HepG2 (cell line): ENCODE data around the gene TUBA1C. TPM values are rescaled to one million over a fixed set of nuclear protein-coding genes. Genes with fewer than 3 reads are reported as not detected.

ENCODE experiments used
- CHD2 ChIP-seq: IDR thresholded peaks from 2 replicates; pipeline ENCODE4 v1.6.1; 2011; ENCODE audit warnings: low read depth, low read length, improper control_type of control experiment
- HDAC2 ChIP-seq: sonication (generic); formaldehyde crosslinking; IDR thresholded peaks from 2 replicates; pipeline ENCODE4 v1.4.0; 2020; ENCODE audit warnings: missing genetic modification reagents
- HOXA9 ChIP-seq: sonication (generic); formaldehyde crosslinking; IDR thresholded peaks from 2 replicates; pipeline ENCODE4 v1.8.1; 2022; ENCODE audit warnings: missing genetic modification reagents, mild to moderate bottlenecking, moderate library complexity, borderline replicate concordance
- KLF9 ChIP-seq: IDR thresholded peaks from 2 replicates; pipeline ENCODE4 v1.6.1; 2016; ENCODE audit warnings: low read depth
- SIN3A ChIP-seq: IDR thresholded peaks from 2 replicates; pipeline ENCODE4 v1.6.1; 2011; ENCODE audit warnings: low read depth, mild to moderate bottlenecking, control low read depth, low read length, borderline replicate concordance
- SOX13 ChIP-seq, 3 experiments: fragments of 450-650 bp in 1 of 3; sonication (generic) in 1 of 3; formaldehyde crosslinking in 1 of 3; IDR thresholded peaks in 2 of 3; conservative IDR thresholded peaks in 1 of 3; 2 replicates each; pipeline versions ENCODE4 v1.5.0 to v1.6.1; 2016 to 2020; ENCODE audit warnings: antibody characterized with exemption in 1 of 3, mild to moderate bottlenecking in 1 of 3, missing compliant biosample characterization in 1 of 3, missing genetic modification reagents in 1 of 3, moderate library complexity in 1 of 3
- SOX6 ChIP-seq, 2 experiments: fragments of 450-650 bp in 1 of 2; sonication (generic) in 1 of 2; formaldehyde crosslinking in 1 of 2; IDR thresholded peaks; 2 replicates each; pipeline versions ENCODE4 v1.4.0 to v1.6.1; 2017 to 2020; ENCODE audit warnings: antibody characterized with exemption in 1 of 2, mild to moderate bottlenecking in 1 of 2, missing genetic modification reagents in 1 of 2
- XRCC5 ChIP-seq: fragments of 200-400 bp; formaldehyde crosslinking; optimal IDR thresholded peaks from 2 replicates; pipeline ENCODE3; 2017; ENCODE audit warnings: mild to moderate bottlenecking, low read length
- ZNF350 ChIP-seq: sonication (generic); formaldehyde crosslinking; IDR thresholded peaks from 2 replicates; pipeline ENCODE4 v1.4.0; 2020; ENCODE audit warnings: mild to moderate bottlenecking, low read depth, missing genetic modification reagents, borderline replicate concordance
- polyA plus RNA-seq, 8 experiments: library from polyadenylated mRNA; depleted of rRNA in 3 of 8; stranded (reverse) in 7 of 8; unstranded in 1 of 8; fragments of >200 nt; fragmentation: Illumina TruSeq in 4 of 8; extraction: Trizol in 4 of 8; gene quantifications; 2 replicates each; pipeline versions ENCODE4 v1.2.1 to v1.2.3, GENCODE V29; 2011 to 2016; ENCODE audit warnings: low read depth in 4 of 8, missing spikeins in 1 of 8, mixed read lengths in 1 of 8; ENCODE audit not compliant: insufficient read depth in 1 of 8
- total RNA-seq, 5 experiments: library from RNA; depleted of rRNA; stranded (reverse); fragments of >200 nt; fragmentation: Illumina TruSeq; extraction: Trizol; gene quantifications; 2 replicates each; pipeline ENCODE4 v1.2.3, GENCODE V29; 2016; ENCODE audit warnings: low read depth in 1 of 5
- TF ChIP-seq, protein P1 (sequence below): IDR thresholded peaks from 2 replicates; pipeline ENCODE4 v1.6.1; 2016; ENCODE audit warnings: missing compliant biosample characterization, missing genetic modification reagents, borderline replicate concordance
- TF ChIP-seq, protein P2 (sequence below): sonication (generic); formaldehyde crosslinking; IDR thresholded peaks from 2 replicates; pipeline ENCODE4 v1.4.0; 2020; ENCODE audit warnings: missing genetic modification reagents
- TF ChIP-seq, protein P3 (sequence below): IDR thresholded peaks from 2 replicates; pipeline ENCODE4 v1.4.0; 2020; ENCODE audit warnings: mild to moderate bottlenecking, missing genetic modification reagents

TUBA1C gene
- total and polyA plus RNA-seq, 2 of the 13 experiments (the other 11 are each of a cell fraction or from before 2014, with no cell fraction given), result 693 to 1,075 TPM

DNA sequence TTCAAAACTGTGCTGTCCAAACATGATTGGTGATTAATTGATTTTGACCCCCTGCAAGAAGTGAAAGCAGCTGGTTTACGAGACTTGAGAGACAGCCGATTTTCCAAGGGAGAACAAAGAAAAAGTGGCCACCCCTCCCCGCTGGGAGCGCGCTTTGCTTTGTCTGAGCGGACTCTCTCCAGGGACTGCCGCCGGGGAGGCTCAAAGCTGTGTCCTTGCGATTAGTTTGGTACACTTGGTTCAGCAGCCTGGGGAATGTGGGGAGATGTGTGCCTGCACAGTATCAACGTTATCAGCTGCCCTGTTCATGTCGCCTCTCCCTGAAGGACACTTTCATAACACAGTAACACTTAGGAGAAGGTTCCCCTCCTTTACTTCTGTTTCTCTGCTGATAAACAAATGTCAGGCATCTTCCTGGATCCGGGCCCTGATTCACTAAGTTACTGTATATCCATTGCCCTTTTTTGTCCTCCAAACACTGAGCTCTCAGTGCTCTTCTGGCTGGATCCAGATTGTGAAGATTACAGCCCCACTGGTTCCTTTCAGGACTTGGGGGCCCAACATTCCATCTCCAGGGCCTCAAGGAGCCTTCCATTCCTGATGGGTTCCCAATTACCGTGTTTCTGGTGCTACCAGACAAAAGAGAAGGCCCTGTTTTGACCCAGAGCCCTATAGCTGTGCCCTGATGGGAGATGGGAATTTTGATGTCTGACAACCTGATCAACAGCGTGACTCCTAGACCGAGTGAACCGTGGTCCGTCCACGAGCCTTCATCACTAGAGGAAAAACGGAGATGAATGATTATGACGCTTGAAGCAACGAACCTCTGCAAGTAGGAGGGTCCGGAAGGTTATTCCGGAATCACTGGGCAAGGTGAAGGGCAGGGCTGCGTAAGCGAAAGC lies 31.7 kb upstream of the TUBA1C start (continued):
- TF ChIP-seq CHD2 (no peak), HOXA9 (no peak), SOX13 (IDR thresholded peaks at IDR 0.05) (no peak), SOX13 (CRISPR knock-in tag; conservative IDR thresholded peaks at IDR 0.05 in 1 of 2, IDR thresholded peaks at IDR 0.05 in 1 of 2) (peak in 1 of 2 experiments; percentile 48; a peak in 1 of 4 replicates), KLF9 (CRISPR knock-in tag) (no peak), XRCC5 (peak; percentile 49), ZNF350 (CRISPR knock-in tag) (no peak), HDAC2 (CRISPR knock-in tag) (no peak), SOX6 (IDR thresholded peaks at IDR 0.05) (no peak), SOX6 (CRISPR knock-in tag; IDR thresholded peaks at IDR 0.05) (peak; percentile 49; the same call in 1 of the 2 replicates), SIN3A (no peak)
- TF ChIP-seq, protein P1, sequence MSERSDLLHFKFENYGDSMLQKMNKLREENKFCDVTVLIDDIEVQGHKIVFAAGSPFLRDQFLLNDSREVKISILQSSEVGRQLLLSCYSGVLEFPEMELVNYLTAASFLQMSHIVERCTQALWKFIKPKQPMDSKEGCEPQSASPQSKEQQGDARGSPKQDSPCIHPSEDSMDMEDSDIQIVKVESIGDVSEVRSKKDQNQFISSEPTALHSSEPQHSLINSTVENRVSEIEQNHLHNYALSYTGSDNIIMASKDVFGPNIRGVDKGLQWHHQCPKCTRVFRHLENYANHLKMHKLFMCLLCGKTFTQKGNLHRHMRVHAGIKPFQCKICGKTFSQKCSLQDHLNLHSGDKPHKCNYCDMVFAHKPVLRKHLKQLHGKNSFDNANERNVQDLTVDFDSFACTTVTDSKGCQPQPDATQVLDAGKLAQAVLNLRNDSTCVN (CRISPR knock-in tag), result no peak; the same call in 1 of the 2 replicates
- TF ChIP-seq, protein P2, sequence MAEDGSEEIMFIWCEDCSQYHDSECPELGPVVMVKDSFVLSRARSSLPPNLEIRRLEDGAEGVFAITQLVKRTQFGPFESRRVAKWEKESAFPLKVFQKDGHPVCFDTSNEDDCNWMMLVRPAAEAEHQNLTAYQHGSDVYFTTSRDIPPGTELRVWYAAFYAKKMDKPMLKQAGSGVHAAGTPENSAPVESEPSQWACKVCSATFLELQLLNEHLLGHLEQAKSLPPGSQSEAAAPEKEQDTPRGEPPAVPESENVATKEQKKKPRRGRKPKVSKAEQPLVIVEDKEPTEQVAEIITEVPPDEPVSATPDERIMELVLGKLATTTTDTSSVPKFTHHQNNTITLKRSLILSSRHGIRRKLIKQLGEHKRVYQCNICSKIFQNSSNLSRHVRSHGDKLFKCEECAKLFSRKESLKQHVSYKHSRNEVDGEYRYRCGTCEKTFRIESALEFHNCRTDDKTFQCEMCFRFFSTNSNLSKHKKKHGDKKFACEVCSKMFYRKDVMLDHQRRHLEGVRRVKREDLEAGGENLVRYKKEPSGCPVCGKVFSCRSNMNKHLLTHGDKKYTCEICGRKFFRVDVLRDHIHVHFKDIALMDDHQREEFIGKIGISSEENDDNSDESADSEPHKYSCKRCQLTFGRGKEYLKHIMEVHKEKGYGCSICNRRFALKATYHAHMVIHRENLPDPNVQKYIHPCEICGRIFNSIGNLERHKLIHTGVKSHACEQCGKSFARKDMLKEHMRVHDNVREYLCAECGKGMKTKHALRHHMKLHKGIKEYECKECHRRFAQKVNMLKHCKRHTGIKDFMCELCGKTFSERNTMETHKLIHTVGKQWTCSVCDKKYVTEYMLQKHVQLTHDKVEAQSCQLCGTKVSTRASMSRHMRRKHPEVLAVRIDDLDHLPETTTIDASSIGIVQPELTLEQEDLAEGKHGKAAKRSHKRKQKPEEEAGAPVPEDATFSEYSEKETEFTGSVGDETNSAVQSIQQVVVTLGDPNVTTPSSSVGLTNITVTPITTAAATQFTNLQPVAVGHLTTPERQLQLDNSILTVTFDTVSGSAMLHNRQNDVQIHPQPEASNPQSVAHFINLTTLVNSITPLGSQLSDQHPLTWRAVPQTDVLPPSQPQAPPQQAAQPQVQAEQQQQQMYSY (CRISPR knock-in tag), result peak; percentile 51; the same call in 1 of the 2 replicates
- TF ChIP-seq, protein P3, sequence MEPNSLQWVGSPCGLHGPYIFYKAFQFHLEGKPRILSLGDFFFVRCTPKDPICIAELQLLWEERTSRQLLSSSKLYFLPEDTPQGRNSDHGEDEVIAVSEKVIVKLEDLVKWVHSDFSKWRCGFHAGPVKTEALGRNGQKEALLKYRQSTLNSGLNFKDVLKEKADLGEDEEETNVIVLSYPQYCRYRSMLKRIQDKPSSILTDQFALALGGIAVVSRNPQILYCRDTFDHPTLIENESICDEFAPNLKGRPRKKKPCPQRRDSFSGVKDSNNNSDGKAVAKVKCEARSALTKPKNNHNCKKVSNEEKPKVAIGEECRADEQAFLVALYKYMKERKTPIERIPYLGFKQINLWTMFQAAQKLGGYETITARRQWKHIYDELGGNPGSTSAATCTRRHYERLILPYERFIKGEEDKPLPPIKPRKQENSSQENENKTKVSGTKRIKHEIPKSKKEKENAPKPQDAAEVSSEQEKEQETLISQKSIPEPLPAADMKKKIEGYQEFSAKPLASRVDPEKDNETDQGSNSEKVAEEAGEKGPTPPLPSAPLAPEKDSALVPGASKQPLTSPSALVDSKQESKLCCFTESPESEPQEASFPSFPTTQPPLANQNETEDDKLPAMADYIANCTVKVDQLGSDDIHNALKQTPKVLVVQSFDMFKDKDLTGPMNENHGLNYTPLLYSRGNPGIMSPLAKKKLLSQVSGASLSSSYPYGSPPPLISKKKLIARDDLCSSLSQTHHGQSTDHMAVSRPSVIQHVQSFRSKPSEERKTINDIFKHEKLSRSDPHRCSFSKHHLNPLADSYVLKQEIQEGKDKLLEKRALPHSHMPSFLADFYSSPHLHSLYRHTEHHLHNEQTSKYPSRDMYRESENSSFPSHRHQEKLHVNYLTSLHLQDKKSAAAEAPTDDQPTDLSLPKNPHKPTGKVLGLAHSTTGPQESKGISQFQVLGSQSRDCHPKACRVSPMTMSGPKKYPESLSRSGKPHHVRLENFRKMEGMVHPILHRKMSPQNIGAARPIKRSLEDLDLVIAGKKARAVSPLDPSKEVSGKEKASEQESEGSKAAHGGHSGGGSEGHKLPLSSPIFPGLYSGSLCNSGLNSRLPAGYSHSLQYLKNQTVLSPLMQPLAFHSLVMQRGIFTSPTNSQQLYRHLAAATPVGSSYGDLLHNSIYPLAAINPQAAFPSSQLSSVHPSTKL (CRISPR knock-in tag), result 0 out of 2 replicates have a peak, but pooled peaks have one; percentile 13
